Stimulated activated CD8-positive, alpha-beta memory T cell treated with anti-CD3 and anti-CD28 coated beads, Interleukin-2, amount 100 ng/mL, for 1 hour (primary cell): ENCODE data around the gene RABEP2.
A peak's percentile ranks its signal among the peaks of the same experiment; 100 is the strongest.
"Not testable (repeated sequence)": the region's sequence is repeated elsewhere in the genome, so short reads cannot be mapped to it uniquely, and the experiment has no call there.

Experiments used
- DNase-seq, 2 donors: peaks; one replicate each; pipeline ENCODE4 v3.0.0-alpha.2; 2020; ENCODE audit warnings: low read depth in 2 of 2

Gene RABEP2

GRCh38 chr16:28879261-28879840 is 45.7 kb downstream of the RABEP2 start:
- DNase-seq, result no peak

GRCh38 chr16:28878083-28878926 is 46.7 kb downstream of the RABEP2 start, which contains the start of gene ATP2A1:
ATP2A1 (plus strand) TSS chr16:28878488; CDS start chr16:28878672, 184 bp downstream.
- no peak for DNase-seq

GRCh38 chr16:28877655-28878000 is 47.4 kb downstream of the RABEP2 start:
- DNase-seq, result no peak

- DNase-seq, result no peak
Observed at GRCh38 chr16:28876973-28877654, 47.9 kb downstream of the RABEP2 start.

- DNase-seq, result no peak
Observed at GRCh38 chr16:28876019-28876659, 48.9 kb downstream of the RABEP2 start.

GRCh38 chr16:28875134-28876018 is 49.7 kb downstream of the RABEP2 start:
- no peak for DNase-seq

- no peak for DNase-seq
Observed at GRCh38 chr16:28874406-28874805, 50.6 kb downstream of the RABEP2 start.

DNA sequence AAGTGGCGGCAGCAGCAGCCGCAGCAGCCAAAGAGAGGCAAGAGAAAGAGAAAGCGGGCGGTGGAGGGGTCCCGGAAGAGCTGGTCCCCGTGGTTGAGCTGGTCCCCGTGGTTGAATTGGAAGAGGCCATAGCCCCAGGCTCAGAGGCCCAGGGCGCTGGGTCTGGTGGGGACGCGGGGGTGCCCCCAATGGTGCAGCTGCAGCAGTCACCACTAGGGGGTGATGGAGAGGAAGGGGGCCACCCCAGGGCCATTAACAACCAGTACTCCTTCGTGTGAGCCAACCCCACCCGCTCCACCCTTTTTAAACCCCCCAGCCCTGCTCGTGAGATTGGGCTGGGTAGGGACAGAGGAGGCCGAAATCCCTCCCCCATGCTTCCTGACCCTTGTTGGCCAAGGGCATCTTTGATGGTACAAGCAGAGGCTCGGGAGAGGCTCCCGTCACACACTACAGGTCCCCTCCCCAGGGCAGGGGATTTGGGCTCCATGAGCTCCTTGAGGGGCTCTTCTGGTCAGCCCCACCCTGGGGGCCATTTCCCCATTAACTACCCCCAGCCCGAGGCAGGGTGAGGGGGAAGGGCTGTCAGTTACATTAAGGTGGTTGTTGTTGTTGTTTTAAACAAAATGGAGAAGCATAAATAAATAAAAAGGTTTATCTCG is 51.4 kb downstream of the RABEP2 start:
- DNase-seq, result peak; percentile 20 to 25

GRCh38 chr16:28872952-28873351 is 52.1 kb downstream of the RABEP2 start:
- DNase-seq, result no peak

- no peak for DNase-seq
Observed at GRCh38 chr16:28869201-28869600, 55.8 kb downstream of the RABEP2 start.

GRCh38 chr16:28867646-28868045 is 57.4 kb downstream of the RABEP2 start:
- not testable (repeated sequence) for DNase-seq

GRCh38 chr16:28867241-28867640 is 57.8 kb downstream of the RABEP2 start:
- DNase-seq, result no peak

GRCh38 chr16:28866454-28866804 is 58.6 kb downstream of the RABEP2 start:
- no peak for DNase-seq

DNA sequence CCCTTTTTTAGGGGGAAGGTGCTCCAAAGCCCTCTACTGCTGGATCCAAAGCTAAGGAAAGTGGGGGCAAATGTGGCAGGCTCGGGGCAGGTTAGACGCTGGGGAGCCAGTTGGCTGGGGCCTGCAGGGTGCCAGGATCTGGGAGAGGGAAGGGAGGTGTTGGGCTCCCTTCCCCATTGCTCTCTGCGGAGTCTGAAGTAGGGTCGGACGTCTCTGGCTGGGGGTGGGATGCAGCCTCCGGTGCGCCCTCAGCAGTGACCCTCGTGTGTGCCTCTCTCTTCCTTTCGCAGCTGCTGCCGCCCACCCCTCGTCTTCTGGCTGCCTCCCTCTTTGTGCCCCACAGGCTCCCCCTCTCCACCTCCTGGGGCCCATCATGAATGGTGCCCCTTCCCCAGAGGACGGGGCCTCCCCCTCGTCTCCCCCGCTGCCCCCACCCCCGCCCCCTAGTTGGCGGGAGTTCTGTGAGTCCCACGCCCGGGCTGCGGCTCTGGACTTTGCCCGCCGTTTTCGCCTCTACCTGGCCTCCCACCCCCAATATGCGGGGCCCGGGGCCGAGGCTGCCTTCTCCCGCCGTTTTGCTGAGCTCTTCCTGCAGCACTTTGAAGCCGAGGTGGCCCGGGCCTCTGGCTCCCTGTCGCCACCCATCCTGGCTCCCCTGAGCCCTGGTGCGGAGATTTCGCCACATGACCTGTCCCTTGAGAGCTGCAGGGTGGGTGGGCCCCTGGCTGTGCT is 59.1 kb downstream of the RABEP2 start:
- DNase-seq, result no peak

DNA sequence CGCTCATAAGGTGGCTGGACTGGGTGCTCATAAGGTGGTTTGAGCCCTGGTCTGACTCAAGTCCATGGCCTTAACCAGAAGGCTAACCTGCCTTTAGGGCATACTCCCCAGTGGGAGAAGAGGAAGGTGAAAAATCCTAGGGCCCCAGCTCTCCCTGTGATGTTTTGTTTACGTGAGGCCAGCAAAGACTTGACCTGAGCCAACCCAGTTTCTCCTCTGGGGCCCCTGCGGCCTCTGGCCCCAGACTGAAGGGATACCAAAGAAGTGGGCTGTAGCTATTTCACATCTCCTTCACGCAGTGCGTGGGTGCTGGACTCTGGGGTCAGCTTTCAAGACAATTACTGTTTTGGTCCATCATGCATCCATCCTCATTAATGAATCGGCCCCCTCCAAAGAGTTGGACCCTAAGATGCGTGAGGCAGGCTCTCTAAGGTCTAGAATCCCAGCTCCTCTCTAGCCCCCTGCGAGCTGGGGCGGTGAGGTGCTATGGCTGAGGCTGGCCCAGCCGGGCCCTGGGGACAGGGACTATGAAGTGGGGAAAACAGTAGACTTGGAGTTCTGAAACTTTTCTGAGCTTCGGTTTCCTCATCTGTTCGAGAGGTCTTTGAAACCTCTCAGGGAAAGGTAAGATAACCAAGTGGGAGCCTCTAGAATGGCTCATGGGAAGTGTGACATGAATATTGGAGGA is 59.9 kb downstream of the RABEP2 start:
- DNase-seq, result no peak

GRCh38 chr16:28863929-28864793 is 60.9 kb downstream of the RABEP2 start:
- no peak for DNase-seq

DNA sequence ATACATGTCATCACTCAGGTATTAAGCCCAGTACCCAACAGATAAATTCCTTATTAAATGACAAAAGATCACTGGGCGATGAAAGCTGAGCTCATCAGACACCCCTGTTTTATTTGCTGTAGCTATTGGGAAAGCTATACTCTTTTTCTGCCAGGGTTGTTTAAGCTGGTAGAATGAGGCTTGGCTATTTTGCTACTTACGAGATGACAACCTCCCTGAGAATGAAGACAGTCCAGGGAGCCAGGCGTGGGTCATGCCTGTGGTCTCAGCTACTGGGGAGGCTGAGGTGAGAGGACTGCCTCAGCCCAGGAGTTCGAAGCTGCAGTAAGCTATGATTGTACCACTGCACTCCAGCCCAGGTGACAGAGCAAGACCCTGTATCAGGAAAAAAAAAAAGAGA is 65.7 kb downstream of the RABEP2 start:
- DNase-seq, result no peak

GRCh38 chr16:28858421-28858820 is 66.6 kb downstream of the RABEP2 start:
- DNase-seq, result no peak
